H1 (cell line): ENCODE measurements around the gene TRIM5. TPM values are rescaled to one million over a fixed set of nuclear protein-coding genes. Genes with fewer than 3 reads are reported as not detected.
"Not testable (repeated sequence)": the region's sequence is repeated elsewhere in the genome, so short reads cannot be mapped to it uniquely, and the experiment has no call there.

Experiments
- CTCF ChIA-PET: fragments of 300-600 bp; sonication (Branson Sonifier 250); formaldehyde crosslinking; loops from one replicate; lab custom pipeline; 2021; ENCODE audit not compliant: partially characterized antibody; lab: Charles Lee
- POLR2A ChIA-PET: fragments of 300-600 bp; sonication (Branson Sonifier 250); formaldehyde crosslinking; loops from one replicate; lab custom pipeline; 2021; ENCODE audit warnings: inconsistent platforms; ENCODE audit not compliant: partially characterized antibody; lab: Charles Lee
- DNase-seq, 2 experiments: peaks; one replicate each; pipeline versions ENCODE4 v3.0.0 to v3.0.0-alpha.2; 2010 to 2022; ENCODE audit warnings: low spot score in 2 of 2, low read depth in 1 of 2, mixed read lengths in 1 of 2
- FAIRE-seq: peaks from 2 replicates; lab custom pipeline; 2011; peaks lifted over from hg19 to GRCh38; lab: Jason Lieb, UNC
- H2AFZ ChIP-seq: 2 replicates; pipeline ENCODE4 v1.8.1; 2012; ENCODE audit warnings: low read length, inconsistent platforms
- H2AK5ac ChIP-seq: 2 replicates; pipeline ENCODE4 v1.6.1; 2013; ENCODE audit warnings: low read depth, low read length
- H2BK120ac ChIP-seq: replicated peaks from 2 replicates; pipeline ENCODE3; 2013; ENCODE audit warnings: low read depth, low read length, inconsistent platforms
- H2BK12ac ChIP-seq: 2 replicates; pipeline ENCODE4 v1.6.1; 2013; ENCODE audit warnings: low read depth, low read length
- H2BK15ac ChIP-seq: 2 replicates; pipeline ENCODE4 v1.6.1; 2013; ENCODE audit warnings: low read length
- H2BK20ac ChIP-seq: 2 replicates; pipeline ENCODE4 v1.6.1; 2013; ENCODE audit warnings: low read length
- H2BK5ac ChIP-seq: 2 replicates; pipeline ENCODE4 v1.6.1; 2013; ENCODE audit warnings: low read depth, low read length
- H3K14ac ChIP-seq: 2 replicates; pipeline ENCODE4 v1.6.1; 2013; ENCODE audit warnings: inconsistent platforms; ENCODE audit not compliant: insufficient read length
- H3K18ac ChIP-seq: 2 replicates; pipeline ENCODE4 v1.6.1; 2013; ENCODE audit warnings: low read length; ENCODE audit errors: extremely low read depth
- H3K23ac ChIP-seq: 2 replicates; pipeline ENCODE4 v1.6.1; 2013; ENCODE audit warnings: inconsistent platforms; ENCODE audit not compliant: insufficient read length
- H3K23me2 ChIP-seq: 2 replicates; pipeline ENCODE4 v1.6.1; 2013; ENCODE audit warnings: low read depth, low read length
- H3K27ac ChIP-seq: 2 replicates; pipeline ENCODE4 v1.6.1; 2011; ENCODE audit warnings: low read depth, low read length, inconsistent platforms
- H3K27me3 ChIP-seq, 4 experiments: replicated peaks in 1 of 4; 1 replicate in 1 of 4; 2 replicates in 3 of 4; pipeline versions ENCODE4 v1.6.1 to v1.8.1; 2011 to 2013; ENCODE audit warnings: low read length in 3 of 4, mild to moderate bottlenecking in 3 of 4, inconsistent platforms in 2 of 4, mixed read lengths in 2 of 4, moderate library complexity in 1 of 4; ENCODE audit not compliant: control insufficient read depth in 3 of 4, insufficient read depth in 3 of 4; ENCODE audit errors: extremely low read depth in 1 of 4
- H3K36me3 ChIP-seq, 4 experiments: 2 replicates each; pipeline versions ENCODE4 v1.6.1 to v1.8.1; 2011 to 2013; ENCODE audit warnings: mild to moderate bottlenecking in 4 of 4, low read length in 3 of 4, moderate library complexity in 2 of 4, control low read depth in 1 of 4, inconsistent platforms in 1 of 4; ENCODE audit not compliant: insufficient read depth in 4 of 4, control insufficient read depth in 2 of 4
- H3K4ac ChIP-seq: replicated peaks from 2 replicates; pipeline ENCODE3; 2013; ENCODE audit warnings: low read length, low read depth, mixed read lengths, inconsistent platforms; ENCODE audit not compliant: insufficient read length
- H3K4me1 ChIP-seq, 4 experiments: replicated peaks in 1 of 4; 1 replicate in 1 of 4; 2 replicates in 3 of 4; pipeline versions ENCODE4 v1.6.1 to v1.8.1; 2011 to 2013; ENCODE audit warnings: low read length in 3 of 4, inconsistent platforms in 2 of 4, mixed read lengths in 1 of 4; ENCODE audit not compliant: insufficient read depth in 4 of 4, control insufficient read depth in 3 of 4
- H3K4me2 ChIP-seq, 2 experiments: 2 replicates each; pipeline versions ENCODE4 v1.6.1 to v1.8.1; 2011 to 2013; ENCODE audit warnings: low read depth in 2 of 2, low read length in 2 of 2, control low read depth in 1 of 2, inconsistent platforms in 1 of 2, mild to moderate bottlenecking in 1 of 2; ENCODE audit not compliant: insufficient read depth in 1 of 2
- H3K4me3 ChIP-seq, 4 experiments: fragments of 200-600, 300-600 bp in 1 of 4; sonication (generic), shearing (Covaris generic), sonication (Bioruptor Twin) in 1 of 4; 2 replicates each; pipeline versions ENCODE4 v1.5.1 to v1.8.1; 2011 to 2016; ENCODE audit warnings: low read length in 4 of 4, low read depth in 3 of 4, control low read depth in 2 of 4, inconsistent platforms in 2 of 4, mild to moderate bottlenecking in 2 of 4, mixed read lengths in 1 of 4, moderate library complexity in 1 of 4; ENCODE audit not compliant: insufficient read depth in 2 of 4; ENCODE audit errors: extremely low read depth in 1 of 4
- H3K56ac ChIP-seq: replicated peaks from 2 replicates; pipeline ENCODE3; 2013; ENCODE audit warnings: low read depth, mild to moderate bottlenecking, mixed read lengths, low read length, inconsistent platforms; ENCODE audit not compliant: insufficient read length
- H3K79me1 ChIP-seq: 2 replicates; pipeline ENCODE4 v1.6.1; 2013; ENCODE audit warnings: low read depth, low read length, control low read depth
- H3K79me2 ChIP-seq, 2 experiments: 2 replicates each; pipeline versions ENCODE4 v1.6.1 to v1.8.1; 2012 to 2013; ENCODE audit warnings: low read length in 2 of 2, mild to moderate bottlenecking in 2 of 2, inconsistent platforms in 1 of 2; ENCODE audit not compliant: insufficient read depth in 2 of 2, control insufficient read depth in 1 of 2
- H3K9ac ChIP-seq, 4 experiments: replicated peaks in 1 of 4; 1 replicate in 1 of 4; 2 replicates in 3 of 4; pipeline versions ENCODE4 v1.6.1 to v1.8.1; 2011 to 2013; ENCODE audit warnings: low read depth in 3 of 4, low read length in 3 of 4, control low read depth in 2 of 4, mild to moderate bottlenecking in 2 of 4, moderate library complexity in 2 of 4, inconsistent platforms in 1 of 4; ENCODE audit errors: extremely low read depth in 1 of 4
- H3K9me3 ChIP-seq, 2 experiments: 2 replicates each; pipeline versions ENCODE4 v1.6.1 to v1.8.1; 2012 to 2013; ENCODE audit warnings: mild to moderate bottlenecking in 2 of 2, moderate library complexity in 2 of 2, control low read depth in 1 of 2, inconsistent platforms in 1 of 2, low read depth in 1 of 2, low read length in 1 of 2, mixed read lengths in 1 of 2; ENCODE audit not compliant: insufficient read depth in 2 of 2
- H4K20me1 ChIP-seq, 2 experiments: replicated peaks in 1 of 2; 2 replicates each; pipeline versions ENCODE3 to v1.8.1; 2011 to 2013; ENCODE audit warnings: inconsistent platforms in 2 of 2, low read length in 2 of 2, mild to moderate bottlenecking in 1 of 2; ENCODE audit not compliant: insufficient read depth in 2 of 2, control insufficient read depth in 1 of 2
- H4K5ac ChIP-seq: 2 replicates; pipeline ENCODE4 v1.6.1; 2013; ENCODE audit warnings: low read length, low read depth, mixed read lengths, inconsistent platforms; ENCODE audit not compliant: insufficient read length
- H4K8ac ChIP-seq: 2 replicates; pipeline ENCODE4 v1.8.0; 2013; ENCODE audit warnings: mild to moderate bottlenecking, moderate library complexity, low read length, inconsistent platforms; ENCODE audit not compliant: insufficient read depth; ENCODE audit errors: extremely low read depth
- H4K91ac ChIP-seq: replicated peaks from 2 replicates; pipeline ENCODE3; 2013; ENCODE audit warnings: low read length, mixed read lengths, inconsistent platforms; ENCODE audit not compliant: insufficient read length
- WGBS, 2 experiments: shearing (Covaris generic) in 1 of 2; methylation state at CpG; one replicate each; pipeline versions ENCODE4 v1.1.6 to v1.1.7; 2013 to 2015; ENCODE audit warnings: low lambda C conversion rate in 2 of 2, mixed read lengths in 2 of 2, inconsistent platforms in 1 of 2, low coverage in 1 of 2, missing lambda C conversion rate in 1 of 2; ENCODE audit not compliant: insufficient replicate concordance in 2 of 2, insufficient coverage in 1 of 2, insufficient read length in 1 of 2; ENCODE audit errors: extremely low coverage in 1 of 2, missing lambda C conversion rate in 1 of 2; 5-methylcytosine and 5-hydroxymethylcytosine counted together
- polyA plus RNA-seq, 7 experiments: library from polyadenylated mRNA; depleted of rRNA in 3 of 7; stranded (reverse) in 5 of 7; unstranded in 2 of 7; fragments of >200 nt in 5 of 7; fragments of 200-250 nt in 2 of 7; gene quantifications; 1 replicate in 5 of 7; 2 replicates in 1 of 7; 4 replicates in 1 of 7; pipeline versions ENCODE4 v1.2.1 to v1.2.3, GENCODE V29; 2011 to 2013; ENCODE audit warnings: missing spikeins in 2 of 7, mixed read lengths in 2 of 7
- total RNA-seq: library from RNA; stranded (reverse); fragmentation: NEBNext Ultra II Directional; extraction: Animal tissue kit (Norgen Biotek cat#: 25700); gene quantifications from 2 replicates; pipeline ENCODE4 v1.2.1, GENCODE V29; 2021

The TRIM5 gene
- total and polyA plus RNA-seq, 2 of the 8 experiments (the other 6 are each of a cell fraction or from before 2014, with no cell fraction given): 23.5 to 35.5 TPM

DNA sequence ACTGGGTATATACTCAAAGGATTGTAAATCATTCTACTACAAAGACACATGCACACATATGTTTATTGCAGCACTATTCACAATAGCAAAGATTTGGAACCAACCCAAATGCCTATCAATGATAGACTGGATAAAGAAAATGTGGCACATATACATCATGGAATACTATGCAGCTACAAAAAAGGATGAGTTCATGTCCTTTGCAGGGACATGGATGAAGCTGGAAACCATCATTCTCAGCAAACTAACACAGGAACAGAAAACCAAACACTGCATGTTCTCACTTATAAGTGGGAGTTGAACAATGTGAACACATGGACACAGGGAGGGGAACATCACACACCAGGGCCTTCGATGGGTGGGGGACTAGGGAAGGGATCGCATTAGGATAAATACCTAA lies 27.9 kb downstream of the TRIM5 start:
- CTCF ChIA-PET, H3K4me1 ChIP-seq, H2BK5ac ChIP-seq, H3K79me1 ChIP-seq, H3K4ac ChIP-seq, H3K9me3 ChIP-seq, H2BK20ac ChIP-seq, H3K18ac ChIP-seq, H2AFZ ChIP-seq, H2BK12ac ChIP-seq, H4K91ac ChIP-seq, DNase-seq, H3K27me3 ChIP-seq, H3K14ac ChIP-seq, POLR2A ChIA-PET, H4K5ac ChIP-seq, H3K23me2 ChIP-seq, H3K27ac ChIP-seq, H2BK15ac ChIP-seq, H4K20me1 ChIP-seq, H3K79me2 ChIP-seq, H2AK5ac ChIP-seq, H3K9ac ChIP-seq, H3K4me3 ChIP-seq, H2BK120ac ChIP-seq, H4K8ac ChIP-seq, H3K23ac ChIP-seq, H3K56ac ChIP-seq, FAIRE-seq, H3K36me3 ChIP-seq, H3K4me2 ChIP-seq: not testable (repeated sequence)
- WGBS, 2 experiments: 100% methylated on average over 2 of the region's 2 CpGs; no CpG with 5 or more reads in 1 of the 2 experiments
